Stimulated activated CD4-positive, alpha-beta T cell treated with anti-CD3 and anti-CD28 coated beads, Interleukin-1b, Interleukin-23, amount 100 ng/mL, for 24 hours (primary cell): ENCODE results near the gene DPP6.
A peak's percentile ranks its signal among the peaks of the same experiment; 100 is the strongest.

Source experiments
- DNase-seq, 4 experiments: peaks; one replicate each; pipeline ENCODE4 v3.0.0-alpha.2; 2020; ENCODE audit warnings: low read depth in 4 of 4, low spot score in 1 of 4

Gene DPP6

GRCh38 chr7:154695836-154696235 lies 643.6 kb downstream of the DPP6 start:
- no peak for DNase-seq

- DNase-seq = no peak
Observed at GRCh38 chr7:154696556-154696955, 644.4 kb downstream of the DPP6 start.

GRCh38 chr7:154698726-154699291 lies 646.6 kb downstream of the DPP6 start:
- DNase-seq = no peak

- DNase-seq = no peak
Observed at GRCh38 chr7:154699417-154699816, 647.2 kb downstream of the DPP6 start.

- DNase-seq = no peak
Observed at GRCh38 chr7:154709840-154710520, 657.8 kb downstream of the DPP6 start.

GRCh38 chr7:154720016-154720415 lies 667.8 kb downstream of the DPP6 start:
- no peak for DNase-seq

GRCh38 chr7:154721086-154721485 lies 668.9 kb downstream of the DPP6 start:
- no peak for DNase-seq

GRCh38 chr7:154726368-154726767 lies 674.2 kb downstream of the DPP6 start:
- no peak for DNase-seq

GRCh38 chr7:154729056-154729455 lies 676.9 kb downstream of the DPP6 start:
- no peak for DNase-seq

GRCh38 chr7:154735766-154736165 lies 683.6 kb downstream of the DPP6 start:
- no peak for DNase-seq

- no peak for DNase-seq
Observed at GRCh38 chr7:154736389-154736788, 684.2 kb downstream of the DPP6 start.

GRCh38 chr7:154738216-154738615 lies 686.0 kb downstream of the DPP6 start:
- DNase-seq = no peak

- DNase-seq = no peak
Observed at GRCh38 chr7:154741131-154741530, 688.9 kb downstream of the DPP6 start.

GRCh38 chr7:154743206-154743605 lies 691.0 kb downstream of the DPP6 start:
- DNase-seq = no peak

- DNase-seq = peak in 1 of 4 experiments; percentile 10
Observed at GRCh38 chr7:154744256-154744860, 692.2 kb downstream of the DPP6 start.

GRCh38 chr7:154744861-154745258 lies 692.7 kb downstream of the DPP6 start:
- no peak for DNase-seq

GRCh38 chr7:154746571-154747360 lies 694.6 kb downstream of the DPP6 start:
- DNase-seq = no peak

- no peak for DNase-seq
Observed at GRCh38 chr7:154748089-154748786, 696.0 kb downstream of the DPP6 start.

- DNase-seq = no peak
Observed at GRCh38 chr7:154750353-154750801, 698.2 kb downstream of the DPP6 start.

GRCh38 chr7:154753226-154753625 lies 701.0 kb downstream of the DPP6 start:
- no peak for DNase-seq

GRCh38 chr7:154757756-154758155 lies 705.6 kb downstream of the DPP6 start:
- no peak for DNase-seq
